Endodermal cell (in vitro differentiated cells): ENCODE measurements around the gene KCNN2. TPM values are rescaled to one million over a fixed set of nuclear protein-coding genes. Genes with fewer than 3 reads are reported as not detected.

Source experiments
- DNase-seq: peaks from one replicate; pipeline ENCODE4 v3.0.0-alpha.2; 2017
- H3K27ac ChIP-seq: 2 replicates; pipeline ENCODE4 v1.5.1; 2013; ENCODE audit warnings: mild to moderate bottlenecking, low read depth, low read length, moderate library complexity
- H3K27me3 ChIP-seq: 2 replicates; pipeline ENCODE4 v1.6.1; 2013; ENCODE audit warnings: mild to moderate bottlenecking, low read length, moderate library complexity; ENCODE audit not compliant: insufficient read depth, control insufficient read depth, poor library complexity, severe bottlenecking
- H3K36me3 ChIP-seq: 2 replicates; pipeline ENCODE4 v1.7.0; 2013; ENCODE audit warnings: mild to moderate bottlenecking, low read length, moderate library complexity; ENCODE audit not compliant: control insufficient read depth, insufficient read depth
- H3K4me1 ChIP-seq: one replicate; pipeline ENCODE4 v1.7.0; 2013; ENCODE audit warnings: low read length; ENCODE audit not compliant: control insufficient read depth, insufficient read depth
- H3K4me3 ChIP-seq: 2 replicates; pipeline ENCODE4 v1.5.1; 2013; ENCODE audit warnings: mild to moderate bottlenecking, low read length, moderate library complexity
- H3K9ac ChIP-seq: 2 replicates; pipeline ENCODE4 v1.6.1; 2013; ENCODE audit warnings: mild to moderate bottlenecking, low read length, moderate library complexity; ENCODE audit not compliant: poor library complexity, severe bottlenecking; ENCODE audit errors: extremely low read depth
- H3K9me3 ChIP-seq: 2 replicates; pipeline ENCODE4 v1.6.1; 2013; ENCODE audit warnings: mild to moderate bottlenecking, low read length, moderate library complexity; ENCODE audit not compliant: control insufficient read depth
- H3K27ac Mint-ChIP-seq: 2 replicates; pipeline ENCODE4 v1.8.0; 2020; ENCODE audit warnings: mixed read lengths
- H3K27me3 Mint-ChIP-seq: 2 replicates; pipeline ENCODE4 v1.8.0; 2021; ENCODE audit warnings: mild to moderate bottlenecking, mixed read lengths; ENCODE audit not compliant: insufficient read depth
- H3K36me3 Mint-ChIP-seq: 2 replicates; pipeline ENCODE4 v1.8.0; 2020; ENCODE audit warnings: low read depth, mixed read lengths
- H3K4me1 Mint-ChIP-seq: 2 replicates; pipeline ENCODE4 v1.8.0; 2020; ENCODE audit warnings: mixed read lengths
- H3K4me3 Mint-ChIP-seq: 2 replicates; pipeline ENCODE4 v1.8.0; 2020; ENCODE audit warnings: mild to moderate bottlenecking, moderate library complexity, mixed read lengths
- H3K9me3 Mint-ChIP-seq: 2 replicates; pipeline ENCODE4 v1.8.0; 2020; ENCODE audit warnings: mild to moderate bottlenecking, mixed read lengths
- WGBS, 2 experiments: methylation state at CpG; one replicate each; pipeline versions ENCODE4 v1.1.5 to v1.1.7; 2013; ENCODE audit warnings: missing lambda C conversion rate in 2 of 2, mixed read lengths in 1 of 2; ENCODE audit not compliant: insufficient coverage in 1 of 2, insufficient read length in 1 of 2; 5-methylcytosine and 5-hydroxymethylcytosine counted together
- total RNA-seq, 2 donors: library from RNA; stranded (reverse); fragmentation: NEBNext Ultra II Directional in 1 of 2; extraction: Animal tissue kit (Norgen Biotek cat#: 25700) in 1 of 2; gene quantifications; 2 replicates in 1 of 2; 3 replicates in 1 of 2; pipeline ENCODE4 v1.2.1, GENCODE V29; 2021
- TF ChIP-seq, protein P1 (sequence below): fragments of 200-600 bp; sonication (generic); conservative IDR thresholded peaks from 2 replicates; pipeline ENCODE4 v1.5.0; 2021; ENCODE audit warnings: antibody characterized with exemption, mild to moderate bottlenecking

Gene KCNN2
- total RNA-seq, 2 donors from 2014 or later: 3.0 to 4.7 TPM

DNA sequence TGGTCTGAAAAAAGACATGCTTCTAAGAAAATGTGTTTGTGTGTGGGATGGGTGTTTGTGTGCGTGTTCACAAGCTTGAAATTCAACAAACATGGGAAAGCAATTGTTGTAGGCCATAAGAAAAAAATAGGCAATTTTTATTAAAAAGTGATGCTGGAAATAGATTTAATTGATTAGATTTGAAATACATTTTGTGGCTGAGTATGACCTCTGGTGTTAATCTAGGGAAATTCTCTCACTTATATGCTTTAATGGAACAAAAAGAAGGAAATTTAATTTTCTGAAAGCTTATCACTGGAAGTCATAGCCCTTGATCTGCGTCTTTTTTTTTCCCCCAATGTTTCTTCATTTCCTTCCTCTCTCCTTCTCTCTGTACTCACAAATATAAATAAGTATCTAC is 3.5 kb upstream of the KCNN2 start:
- Mint-ChIP-seq H3K4me1 (peaks cover 11% of the 10 kb centered on the region), H3K27ac (no peak overlapping the region), H3K36me3 (no peaks in the 10 kb centered on the region), H3K4me3 (no peak overlapping the region), H3K27me3 (peaks cover 19% of the 10 kb centered on the region), H3K9me3 (no peaks in the 10 kb centered on the region)
- Histone ChIP-seq H3K4me3 (no peak overlapping the region), H3K4me1 (no peaks in the 10 kb centered on the region), H3K9me3 (no peaks in the 10 kb centered on the region), H3K27ac (no peak overlapping the region), H3K9ac (no peak overlapping the region), H3K36me3 (no peaks in the 10 kb centered on the region), H3K27me3 (peaks cover 19% of the 10 kb centered on the region)
- DNase-seq: no peak
- WGBS, 2 experiments: 75 to 84% methylated on average over 2 of the region's 2 CpGs
- TF ChIP-seq, protein P1, sequence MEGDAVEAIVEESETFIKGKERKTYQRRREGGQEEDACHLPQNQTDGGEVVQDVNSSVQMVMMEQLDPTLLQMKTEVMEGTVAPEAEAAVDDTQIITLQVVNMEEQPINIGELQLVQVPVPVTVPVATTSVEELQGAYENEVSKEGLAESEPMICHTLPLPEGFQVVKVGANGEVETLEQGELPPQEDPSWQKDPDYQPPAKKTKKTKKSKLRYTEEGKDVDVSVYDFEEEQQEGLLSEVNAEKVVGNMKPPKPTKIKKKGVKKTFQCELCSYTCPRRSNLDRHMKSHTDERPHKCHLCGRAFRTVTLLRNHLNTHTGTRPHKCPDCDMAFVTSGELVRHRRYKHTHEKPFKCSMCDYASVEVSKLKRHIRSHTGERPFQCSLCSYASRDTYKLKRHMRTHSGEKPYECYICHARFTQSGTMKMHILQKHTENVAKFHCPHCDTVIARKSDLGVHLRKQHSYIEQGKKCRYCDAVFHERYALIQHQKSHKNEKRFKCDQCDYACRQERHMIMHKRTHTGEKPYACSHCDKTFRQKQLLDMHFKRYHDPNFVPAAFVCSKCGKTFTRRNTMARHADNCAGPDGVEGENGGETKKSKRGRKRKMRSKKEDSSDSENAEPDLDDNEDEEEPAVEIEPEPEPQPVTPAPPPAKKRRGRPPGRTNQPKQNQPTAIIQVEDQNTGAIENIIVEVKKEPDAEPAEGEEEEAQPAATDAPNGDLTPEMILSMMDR: peak; percentile 66

DNA sequence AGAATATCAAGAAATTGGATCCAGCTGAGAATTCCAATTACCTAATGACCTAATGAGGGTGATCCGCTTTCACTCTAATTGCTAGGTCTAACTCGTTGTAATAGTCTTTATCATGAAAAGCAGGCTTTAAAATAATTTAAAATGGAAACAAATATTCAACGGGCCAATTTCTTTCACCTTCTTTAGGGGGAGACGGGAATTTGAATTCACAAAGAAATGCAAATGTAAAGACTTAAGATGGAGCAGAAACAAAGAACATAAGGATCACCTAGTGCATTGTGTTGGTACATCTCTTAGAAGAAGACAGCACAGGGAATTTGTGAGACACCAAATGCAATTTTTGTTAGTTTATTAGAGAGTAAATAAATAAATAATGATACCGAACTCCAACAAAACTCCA is 1.5 kb upstream of the KCNN2 start:
- H3K4me1 Mint-ChIP-seq: peaks cover 17% of the 10 kb centered on the region
- TF ChIP-seq, protein P1: no peak
- H3K27ac ChIP-seq: no peak overlapping the region

DNA sequence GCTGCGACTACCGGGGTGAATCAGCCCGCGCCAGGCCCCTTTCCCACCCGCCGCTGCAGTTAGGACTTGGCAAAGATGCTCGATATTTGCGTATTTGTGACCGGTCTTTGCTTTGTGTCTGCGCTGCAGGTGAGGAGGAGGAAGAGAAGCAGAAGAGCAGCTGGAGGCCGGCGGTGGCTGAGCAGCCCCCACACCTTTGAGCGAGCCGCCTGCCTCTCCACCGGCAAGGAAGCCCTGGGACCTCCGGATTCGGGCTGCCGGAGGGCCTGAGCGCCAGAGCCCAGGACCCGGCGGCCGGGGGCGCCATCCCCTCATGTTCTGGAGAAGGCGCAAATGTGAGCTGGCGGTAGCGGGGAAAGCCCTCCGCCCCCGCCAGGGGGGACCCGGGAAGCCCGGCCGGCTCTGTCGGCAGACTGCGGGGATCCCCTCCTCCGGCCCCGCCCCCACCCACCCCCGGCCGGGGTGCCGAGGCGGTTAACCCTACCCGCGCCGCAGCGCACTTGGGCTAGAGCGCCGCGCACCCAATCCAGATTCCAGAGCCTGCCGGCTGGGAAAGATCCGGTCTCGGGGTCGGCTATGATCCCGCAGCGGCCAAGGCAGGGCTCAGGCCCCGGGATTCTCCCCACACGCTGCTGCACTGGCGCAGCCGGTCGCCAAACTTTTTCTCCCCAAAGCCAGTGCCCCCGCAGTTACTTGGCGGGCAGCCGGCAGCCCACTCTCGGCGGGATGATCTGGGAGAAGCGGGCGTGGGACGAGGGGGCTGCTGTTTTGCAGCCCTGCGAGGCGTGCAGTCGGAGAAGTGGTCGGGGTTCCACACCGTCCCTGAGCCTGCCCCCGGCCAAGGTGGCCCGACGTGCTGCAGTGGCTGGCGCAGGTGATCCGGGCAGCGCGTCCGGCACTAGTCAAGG is 800 bp upstream of the KCNN2 start:
- peaks cover 17% of the 10 kb centered on the region for H3K4me1 Mint-ChIP-seq
- H3K9ac ChIP-seq: peak overlapping the region; percentile 53

More for the DNA sequence above, 1.5 kb upstream of the KCNN2 start:
- Mint-ChIP-seq H3K36me3 (no peaks in the 10 kb centered on the region), H3K9me3 (no peaks in the 10 kb centered on the region), H3K4me3 (peak overlapping the region; percentile 93), H3K27ac (peak overlapping the region; percentile 93), H3K27me3 (peaks cover 30% of the 10 kb centered on the region)
- no peaks in the 10 kb centered on the region for H3K9me3 ChIP-seq
- no peaks in the 10 kb centered on the region for H3K36me3 ChIP-seq
- H3K27me3 ChIP-seq: peaks cover 34% of the 10 kb centered on the region
- H3K4me1 ChIP-seq: peaks cover 5% of the 10 kb centered on the region
- H3K4me3 ChIP-seq: peak overlapping the region; percentile 79
- no peak for DNase-seq
- peak overlapping the region; percentile 41 for H3K9ac ChIP-seq
- WGBS, 2 experiments: 2 to 14% methylated on average over 2 to 5 of the region's 5 CpGs

More for the DNA sequence above, 800 bp upstream of the KCNN2 start:
- Histone ChIP-seq H3K9me3 (no peaks in the 10 kb centered on the region), H3K27me3 (peaks cover 34% of the 10 kb centered on the region), H3K27ac (peak overlapping the region; percentile 13), H3K4me1 (peaks cover 5% of the 10 kb centered on the region), H3K4me3 (peak overlapping the region; percentile 79), H3K36me3 (no peaks in the 10 kb centered on the region)
- TF ChIP-seq, protein P1: peak; percentile 78
- Mint-ChIP-seq H3K36me3 (no peaks in the 10 kb centered on the region), H3K27me3 (peaks cover 30% of the 10 kb centered on the region), H3K4me3 (peak overlapping the region; percentile 93), H3K9me3 (no peaks in the 10 kb centered on the region), H3K27ac (peak overlapping the region; percentile 93)
- WGBS, 2 experiments: 0 to 1% methylated on average over 19 to 78 of the region's 78 CpGs
- peak; percentile 95 for DNase-seq
